ENCODE measurements around the gene UVRAG.

The UVRAG gene

DNA sequence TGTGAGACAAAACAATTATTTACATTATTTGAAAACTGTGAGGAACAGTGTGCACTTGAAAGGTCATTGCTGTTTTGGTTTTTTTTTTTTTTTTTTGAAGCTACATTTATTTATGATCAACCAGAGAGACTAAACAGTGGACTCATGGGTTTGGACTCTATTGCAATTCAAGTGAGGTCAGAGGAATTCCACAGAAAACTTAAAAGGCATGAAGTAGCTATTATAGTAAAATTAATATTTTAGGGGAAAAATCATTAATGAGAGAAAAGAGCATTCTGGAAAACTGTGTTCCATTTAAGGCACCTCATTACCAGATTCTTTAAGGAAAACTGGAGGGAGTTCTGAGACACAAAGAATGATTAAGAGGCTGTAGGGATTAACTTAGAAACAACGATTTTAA, 288.4 kb downstream of the UVRAG start:
- peaks cover 3 to 12% of the 10 kb centered on the region in 2 donors for H3K4me1 ChIP-seq (ENCODE audit: control insufficient read depth in 1 of 2, insufficient read depth in 2 of 2, low read length in 2 of 2)
- H3K4me3 ChIP-seq (ENCODE audit: low read depth in 1 of 2, low read length in 2 of 2) = no peak overlapping the region
- H3K9me3 ChIP-seq (ENCODE audit: control insufficient read depth in 1 of 2, low read length in 2 of 2) = no peaks in the 10 kb centered on the region
- no peak overlapping the region for H3K27ac ChIP-seq (ENCODE audit: low read length)
- H3K27me3 ChIP-seq (ENCODE audit: low read depth, low read length) = no peaks in the 10 kb centered on the region
- H3K36me3 ChIP-seq (ENCODE audit: control insufficient read depth in 1 of 2, insufficient read depth in 2 of 2, low read length in 2 of 2) = no peaks in the 10 kb centered on the region

DNA sequence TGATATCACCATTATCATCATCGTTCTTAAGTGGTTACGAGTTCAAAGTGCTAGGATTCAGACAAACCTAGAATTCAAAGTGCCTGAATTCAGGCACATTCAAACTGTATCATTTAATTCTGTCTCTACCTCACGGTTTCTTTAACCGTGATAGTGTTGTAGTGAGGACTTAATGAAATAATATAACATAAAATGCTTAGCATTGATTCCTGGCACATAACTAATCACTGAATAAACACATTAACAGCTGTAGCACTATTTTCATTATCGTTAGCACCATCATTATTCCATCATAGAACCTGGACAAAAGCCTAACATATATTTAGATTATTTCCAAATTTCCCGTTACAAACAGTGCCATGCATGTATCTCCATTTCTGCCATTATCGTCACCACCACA, 289.3 kb downstream of the UVRAG start:
- Histone ChIP-seq H3K27ac (ENCODE audit: low read length) (no peak overlapping the region), H3K4me1 (ENCODE audit: control insufficient read depth in 1 of 2, insufficient read depth in 2 of 2, low read length in 2 of 2) (peaks cover 3 to 12% of the 10 kb centered on the region in 2 donors), H3K27me3 (ENCODE audit: low read depth, low read length) (no peaks in the 10 kb centered on the region), H3K4me3 (ENCODE audit: low read depth in 1 of 2, low read length in 2 of 2) (no peak overlapping the region), H3K9me3 (ENCODE audit: control insufficient read depth in 1 of 2, low read length in 2 of 2) (no peaks in the 10 kb centered on the region), H3K36me3 (ENCODE audit: control insufficient read depth in 1 of 2, insufficient read depth in 2 of 2, low read length in 2 of 2) (no peaks in the 10 kb centered on the region)

DNA sequence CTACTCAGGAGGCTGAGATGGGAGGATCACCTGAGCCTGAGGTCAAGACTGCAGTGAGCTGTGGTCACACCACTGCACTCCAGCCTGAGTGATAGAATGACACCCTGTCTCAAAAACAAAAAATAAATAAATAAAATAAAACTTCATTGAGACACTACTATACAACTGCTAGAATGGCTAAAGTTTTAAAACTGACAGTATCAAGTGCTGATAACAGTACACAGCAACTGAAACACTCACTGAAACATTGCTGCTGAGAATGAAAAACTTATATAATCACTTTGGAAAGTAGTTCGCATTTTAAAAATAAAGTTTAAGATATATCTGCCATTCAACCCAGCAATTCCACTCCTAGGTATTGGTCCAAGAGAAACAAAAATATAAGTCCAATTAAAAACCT, 290.6 kb downstream of the UVRAG start:
- no peaks in the 10 kb centered on the region for H3K36me3 ChIP-seq (ENCODE audit: control insufficient read depth in 1 of 2, insufficient read depth in 2 of 2, low read length in 2 of 2)
- no peaks in the 10 kb centered on the region for H3K27me3 ChIP-seq (ENCODE audit: low read depth, low read length)
- no peak overlapping the region for H3K27ac ChIP-seq (ENCODE audit: low read length)
- H3K4me3 ChIP-seq (ENCODE audit: low read depth in 1 of 2, low read length in 2 of 2) = no peak overlapping the region
- no peaks in the 10 kb centered on the region for H3K9me3 ChIP-seq (ENCODE audit: control insufficient read depth in 1 of 2, low read length in 2 of 2)
- peaks cover 3 to 12% of the 10 kb centered on the region in 2 donors for H3K4me1 ChIP-seq (ENCODE audit: control insufficient read depth in 1 of 2, insufficient read depth in 2 of 2, low read length in 2 of 2)

DNA sequence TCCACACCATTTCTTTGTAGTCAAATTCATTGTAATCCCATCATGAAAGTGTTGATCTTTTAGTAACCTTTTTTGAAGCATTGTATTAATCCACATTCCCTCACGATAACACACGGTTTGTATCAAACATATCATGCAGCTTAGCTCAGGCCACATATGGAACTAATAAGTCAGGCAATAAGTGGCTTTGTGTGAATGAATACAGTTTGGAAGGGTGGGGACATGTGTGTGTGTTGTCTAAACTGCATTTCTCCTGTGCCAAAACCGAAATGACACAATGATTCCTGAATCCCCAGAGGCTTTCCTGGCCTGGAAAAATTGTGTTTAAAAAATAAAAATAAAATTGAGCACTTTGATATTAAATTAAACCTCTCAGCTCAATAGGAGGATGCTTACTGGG, 293.0 kb downstream of the UVRAG start:
- peaks cover 1 to 4% of the 10 kb centered on the region in 2 donors for H3K4me1 ChIP-seq (ENCODE audit: control insufficient read depth in 1 of 2, insufficient read depth in 2 of 2, low read length in 2 of 2)

DNA sequence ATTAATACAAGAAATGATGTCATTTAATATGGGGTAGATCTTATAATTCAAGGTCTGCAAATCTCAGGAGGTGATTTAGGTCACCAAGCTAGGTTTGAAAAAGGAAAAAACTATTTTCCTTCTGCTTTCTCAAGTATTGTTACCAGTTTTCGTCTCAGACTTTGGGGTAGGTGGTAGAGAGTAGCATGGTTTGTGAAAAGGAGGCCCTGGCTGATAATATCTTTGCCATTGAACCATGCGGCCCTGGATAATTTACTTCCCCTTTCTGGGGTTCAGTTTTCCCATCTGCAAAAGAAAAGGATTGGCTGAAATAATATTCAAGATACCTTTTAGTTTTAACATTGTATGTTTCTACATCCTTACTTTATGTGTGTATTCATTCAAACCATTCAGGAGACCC, 299.2 kb downstream of the UVRAG start:
- Histone ChIP-seq H3K4me1 (ENCODE audit: control insufficient read depth in 1 of 2, insufficient read depth in 2 of 2, low read length in 2 of 2) (peaks cover under 1 to 7% of the 10 kb centered on the region in 2 donors), H3K9me3 (ENCODE audit: control insufficient read depth in 1 of 2, low read length in 2 of 2) (no peaks in the 10 kb centered on the region), H3K27me3 (ENCODE audit: low read depth, low read length) (no peaks in the 10 kb centered on the region), H3K36me3 (ENCODE audit: control insufficient read depth in 1 of 2, insufficient read depth in 2 of 2, low read length in 2 of 2) (peaks cover 0 to 7% of the 10 kb centered on the region in 2 donors), H3K4me3 (ENCODE audit: low read depth in 1 of 2, low read length in 2 of 2) (no peak overlapping the region), H3K27ac (ENCODE audit: low read length) (no peak overlapping the region)

More for the DNA sequence above, 293.0 kb downstream of the UVRAG start:
- Histone ChIP-seq H3K27me3 (ENCODE audit: low read depth, low read length) (no peaks in the 10 kb centered on the region), H3K36me3 (ENCODE audit: control insufficient read depth in 1 of 2, insufficient read depth in 2 of 2, low read length in 2 of 2) (no peaks in the 10 kb centered on the region), H3K4me3 (ENCODE audit: low read depth in 1 of 2, low read length in 2 of 2) (no peak overlapping the region), H3K27ac (ENCODE audit: low read length) (no peak overlapping the region), H3K9me3 (ENCODE audit: control insufficient read depth in 1 of 2, low read length in 2 of 2) (no peaks in the 10 kb centered on the region)

DNA sequence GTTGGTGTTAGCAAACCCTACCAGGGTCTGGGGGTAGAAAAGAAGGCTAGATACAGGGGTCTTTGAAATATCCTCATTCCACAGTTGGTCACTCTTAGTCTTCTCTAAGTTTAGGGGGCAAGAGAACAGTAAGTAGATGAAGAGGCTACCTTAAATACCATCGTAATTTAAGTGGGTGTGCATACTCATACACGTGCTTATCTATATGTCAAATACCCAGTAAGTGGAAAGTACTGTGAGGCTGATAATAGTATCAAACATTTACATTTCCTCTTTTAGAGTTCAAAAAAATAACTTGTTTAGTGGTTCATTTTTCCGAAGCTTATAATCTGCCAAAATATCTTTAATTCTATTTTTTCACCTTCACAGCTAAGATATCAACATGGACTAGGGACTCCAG, 300.5 kb downstream of the UVRAG start:
- no peaks in the 10 kb centered on the region for H3K9me3 ChIP-seq (ENCODE audit: control insufficient read depth in 1 of 2, low read length in 2 of 2)
- H3K36me3 ChIP-seq (ENCODE audit: control insufficient read depth in 1 of 2, insufficient read depth in 2 of 2, low read length in 2 of 2) = peaks cover 0 to 7% of the 10 kb centered on the region in 2 donors
- H3K27me3 ChIP-seq (ENCODE audit: low read depth, low read length) = no peaks in the 10 kb centered on the region
- peaks cover 14 to 20% of the 10 kb centered on the region in 2 donors for H3K4me1 ChIP-seq (ENCODE audit: control insufficient read depth in 1 of 2, insufficient read depth in 2 of 2, low read length in 2 of 2)
- H3K4me3 ChIP-seq (ENCODE audit: low read depth in 1 of 2, low read length in 2 of 2) = no peak overlapping the region
- no peak overlapping the region for H3K27ac ChIP-seq (ENCODE audit: low read length)

DNA sequence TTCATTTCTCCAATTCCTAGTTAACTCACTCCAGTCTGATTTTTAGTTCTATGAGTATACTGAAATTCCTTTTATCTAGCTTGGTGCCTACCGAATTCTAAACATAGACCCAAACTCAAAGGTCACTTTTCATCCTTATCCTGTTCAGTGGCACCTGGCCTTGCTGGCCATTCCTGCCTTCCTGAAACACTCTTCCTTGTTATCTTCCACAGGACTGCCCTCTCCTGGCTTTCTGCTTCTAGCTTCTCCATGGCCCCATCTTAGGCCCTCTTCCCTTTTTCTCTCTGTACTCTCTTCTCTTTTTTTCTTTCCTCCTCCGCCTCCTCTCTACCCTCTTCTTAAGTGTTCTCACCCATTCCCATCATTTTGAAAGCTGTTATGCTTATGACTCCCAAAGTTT, 304.0 kb downstream of the UVRAG start:
- H3K9me3 ChIP-seq (ENCODE audit: control insufficient read depth in 1 of 2, low read length in 2 of 2) = no peaks in the 10 kb centered on the region
- no peak overlapping the region for H3K27ac ChIP-seq (ENCODE audit: low read length)
- no peak overlapping the region for H3K4me3 ChIP-seq (ENCODE audit: low read depth in 1 of 2, low read length in 2 of 2)
- no peaks in the 10 kb centered on the region for H3K27me3 ChIP-seq (ENCODE audit: low read depth, low read length)
- H3K36me3 ChIP-seq (ENCODE audit: control insufficient read depth in 1 of 2, insufficient read depth in 2 of 2, low read length in 2 of 2) = peaks cover 0 to 7% of the 10 kb centered on the region in 2 donors
- peaks cover 21 to 25% of the 10 kb centered on the region in 2 donors for H3K4me1 ChIP-seq (ENCODE audit: control insufficient read depth in 1 of 2, insufficient read depth in 2 of 2, low read length in 2 of 2)

DNA sequence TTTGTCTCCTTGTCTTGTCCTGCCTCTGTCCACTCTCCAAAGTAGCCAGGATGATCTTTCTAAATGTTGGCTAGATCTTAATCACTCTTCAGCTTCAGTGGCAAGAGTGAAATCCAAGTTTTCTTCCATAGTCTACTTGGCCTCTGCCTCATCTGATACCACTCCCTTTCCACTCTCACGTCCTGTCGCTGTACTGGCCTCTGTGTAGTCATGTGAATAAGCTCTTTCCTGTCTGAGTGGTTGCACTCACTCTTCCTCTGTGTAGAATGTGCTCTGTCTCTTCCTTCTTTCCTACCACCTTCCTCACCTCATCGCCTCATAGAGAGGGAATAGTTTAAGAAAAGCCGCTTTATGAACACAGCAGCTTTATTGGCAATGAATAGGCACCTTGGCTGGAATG, 304.8 kb downstream of the UVRAG start:
- Histone ChIP-seq H3K27ac (ENCODE audit: low read length) (peak overlapping the region; percentile 64), H3K9me3 (ENCODE audit: control insufficient read depth in 1 of 2, low read length in 2 of 2) (no peaks in the 10 kb centered on the region), H3K27me3 (ENCODE audit: low read depth, low read length) (no peaks in the 10 kb centered on the region), H3K4me1 (ENCODE audit: control insufficient read depth in 1 of 2, insufficient read depth in 2 of 2, low read length in 2 of 2) (peaks cover 21 to 25% of the 10 kb centered on the region in 2 donors), H3K36me3 (ENCODE audit: control insufficient read depth in 1 of 2, insufficient read depth in 2 of 2, low read length in 2 of 2) (peaks cover 0 to 7% of the 10 kb centered on the region in 2 donors), H3K4me3 (ENCODE audit: low read depth in 1 of 2, low read length in 2 of 2) (no peak overlapping the region)

DNA sequence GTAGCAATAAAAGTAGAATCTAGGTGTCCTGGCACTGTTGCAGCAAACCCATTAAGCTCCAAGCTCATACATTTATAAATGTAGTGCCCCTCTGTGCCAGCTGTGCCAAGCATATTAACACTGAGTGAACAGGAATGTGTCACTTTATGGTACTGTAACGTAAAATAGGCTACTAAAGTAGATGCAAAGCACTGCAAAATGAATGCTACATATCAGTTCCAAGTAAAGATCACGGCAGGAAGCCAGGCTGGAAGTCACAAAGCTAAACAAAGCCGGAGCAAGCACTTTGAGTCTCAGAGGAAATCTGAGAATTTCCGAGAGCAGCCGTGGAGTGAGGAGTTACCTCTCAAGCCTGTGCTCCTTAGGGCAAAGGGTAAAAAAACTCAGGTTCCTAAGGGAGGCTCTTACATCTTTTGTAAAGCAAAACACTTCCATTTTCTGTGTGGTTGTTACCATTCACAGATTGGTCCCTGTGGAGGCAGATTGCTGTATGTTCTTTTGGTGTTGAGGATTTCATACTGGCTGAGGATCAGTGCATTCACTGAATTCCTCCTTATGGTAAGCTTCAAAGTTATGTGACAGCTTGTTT, 305.6 kb downstream of the UVRAG start:
- H3K4me1 ChIP-seq (ENCODE audit: control insufficient read depth in 1 of 2, insufficient read depth in 2 of 2, low read length in 2 of 2) = peaks cover 21 to 25% of the 10 kb centered on the region in 2 donors
- peaks cover 0 to 7% of the 10 kb centered on the region in 2 donors for H3K36me3 ChIP-seq (ENCODE audit: control insufficient read depth in 1 of 2, insufficient read depth in 2 of 2, low read length in 2 of 2)
- peak overlapping the region; percentile 46 for H3K27ac ChIP-seq (ENCODE audit: low read length)
- no peaks in the 10 kb centered on the region for H3K27me3 ChIP-seq (ENCODE audit: low read depth, low read length)
- peak overlapping the region in 1 of 2 donors; percentile 7 for H3K4me3 ChIP-seq (ENCODE audit: low read depth in 1 of 2, low read length in 2 of 2)
- H3K9me3 ChIP-seq (ENCODE audit: control insufficient read depth in 1 of 2, low read length in 2 of 2) = no peaks in the 10 kb centered on the region

DNA sequence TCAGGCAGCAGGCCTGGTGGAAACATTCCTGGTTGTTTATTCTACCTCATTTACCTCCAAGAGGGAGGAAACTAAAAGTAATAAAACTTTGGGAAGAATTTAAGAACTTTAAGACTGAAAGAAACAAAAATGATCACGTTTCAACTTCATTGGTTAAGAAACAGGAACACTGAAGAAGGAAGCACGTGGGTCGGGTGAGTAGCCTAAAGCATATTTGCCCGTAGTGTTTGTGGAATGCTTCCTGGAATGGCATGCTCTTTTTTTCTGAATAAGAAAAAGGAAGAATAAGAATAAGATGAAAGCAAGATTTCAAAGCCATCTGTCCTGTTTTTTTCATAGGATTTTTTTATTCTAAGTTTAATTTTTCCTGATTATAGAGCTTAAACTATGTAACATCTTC, 308.2 kb downstream of the UVRAG start:
- H3K36me3 ChIP-seq (ENCODE audit: control insufficient read depth in 1 of 2, insufficient read depth in 2 of 2, low read length in 2 of 2) = no peaks in the 10 kb centered on the region
- H3K9me3 ChIP-seq (ENCODE audit: control insufficient read depth in 1 of 2, low read length in 2 of 2) = no peaks in the 10 kb centered on the region
- H3K27ac ChIP-seq (ENCODE audit: low read length) = no peak overlapping the region
- H3K4me1 ChIP-seq (ENCODE audit: control insufficient read depth in 1 of 2, insufficient read depth in 2 of 2, low read length in 2 of 2) = peaks cover 21 to 25% of the 10 kb centered on the region in 2 donors
- H3K27me3 ChIP-seq (ENCODE audit: low read depth, low read length) = no peaks in the 10 kb centered on the region
- H3K4me3 ChIP-seq (ENCODE audit: low read depth in 1 of 2, low read length in 2 of 2) = no peak overlapping the region

DNA sequence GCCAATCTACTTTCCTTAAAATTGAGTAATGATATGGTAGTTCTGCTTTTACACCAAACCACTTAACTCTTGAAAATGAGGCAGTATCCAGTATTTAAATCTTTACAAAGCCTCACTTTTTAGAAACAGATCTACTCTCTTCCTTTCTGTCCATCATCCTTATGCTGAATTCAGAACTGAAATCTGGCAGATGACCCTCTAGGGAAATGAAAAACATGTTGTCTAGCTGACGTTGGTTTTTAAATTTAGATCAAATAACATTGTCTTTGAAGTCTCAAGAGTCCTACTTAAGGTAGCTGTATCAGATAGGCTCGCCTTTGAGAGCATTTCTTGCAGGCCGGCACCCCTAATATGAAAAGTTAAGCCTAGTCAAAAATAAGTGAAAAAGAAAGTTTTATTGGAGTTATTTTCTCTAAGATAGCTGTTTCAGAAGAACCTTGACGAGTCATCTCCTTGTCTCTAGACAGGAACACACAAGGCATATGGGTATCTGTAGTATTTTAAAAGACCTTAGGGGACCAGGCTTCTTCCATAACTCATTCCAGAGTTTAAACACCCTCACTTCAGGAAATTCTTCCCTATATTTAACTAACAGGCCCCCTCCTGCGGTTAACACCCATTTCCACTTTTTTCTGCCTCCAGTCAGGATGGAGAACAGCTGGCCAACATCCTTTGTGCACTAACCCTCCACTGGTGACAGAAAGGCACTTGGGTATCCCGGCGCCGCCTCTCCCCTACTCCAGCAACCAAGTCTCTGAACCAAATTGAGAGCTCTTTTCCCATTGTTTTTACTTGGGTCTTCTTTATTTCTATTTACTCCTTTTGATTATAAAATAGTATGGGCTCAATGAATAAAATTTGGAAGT, 310.1 kb downstream of the UVRAG start:
- no peaks in the 10 kb centered on the region for H3K27me3 ChIP-seq (ENCODE audit: low read depth, low read length)
- H3K4me1 ChIP-seq (ENCODE audit: control insufficient read depth in 1 of 2, insufficient read depth in 2 of 2, low read length in 2 of 2) = peaks cover 5 to 16% of the 10 kb centered on the region in 2 donors

More for the DNA sequence above, 310.1 kb downstream of the UVRAG start:
- Histone ChIP-seq H3K27ac (ENCODE audit: low read length) (no peak overlapping the region), H3K36me3 (ENCODE audit: control insufficient read depth in 1 of 2, insufficient read depth in 2 of 2, low read length in 2 of 2) (no peaks in the 10 kb centered on the region), H3K9me3 (ENCODE audit: control insufficient read depth in 1 of 2, low read length in 2 of 2) (no peaks in the 10 kb centered on the region), H3K4me3 (ENCODE audit: low read depth in 1 of 2, low read length in 2 of 2) (no peak overlapping the region)

Data from muscle layer of duodenum (tissue), 2 donors.